B cell (primary cell): ENCODE results near the gene UCP1. TPM values are rescaled to one million over a fixed set of nuclear protein-coding genes. Genes with fewer than 3 reads are reported as not detected.

Source experiments
- ATAC-seq: fragments of 200-7000 bp; cut with Tn5 transposase; one replicate; pipeline ENCODE4 v1.10.0; 2021; ENCODE audit warnings: low read depth, mild to moderate bottlenecking, moderate number of reproducible peaks, moderate library complexity
- CTCF ChIA-PET: fragments of 350-600 bp; sonication (Branson Sonifier 250); formaldehyde crosslinking; loops from one replicate; lab custom pipeline; 2021; ENCODE audit warnings: antibody characterized with exemption, inconsistent platforms; lab: Charles Lee
- POLR2A ChIA-PET: fragments of 350-600 bp; sonication (Branson Sonifier 250); formaldehyde crosslinking; loops from one replicate; lab custom pipeline; 2021; ENCODE audit warnings: antibody characterized with exemption; lab: Charles Lee
- DNase-seq: peaks from one replicate; pipeline ENCODE4 v3.0.0; 2013
- H2AFZ ChIP-seq: 2 replicates; pipeline ENCODE4 v1.6.1; 2012; ENCODE audit warnings: mild to moderate bottlenecking, low read depth, low read length; ENCODE audit not compliant: insufficient read depth, poor library complexity, severe bottlenecking
- H3K27ac ChIP-seq, 2 donors: 1 replicate in 1 of 2; 2 replicates in 1 of 2; pipeline ENCODE4 v1.5.1; 2012 to 2013; ENCODE audit warnings: low read length in 2 of 2, mild to moderate bottlenecking in 2 of 2, moderate library complexity in 1 of 2
- H3K27me3 ChIP-seq, 4 experiments: fragments of 200-600 bp in 1 of 4; sonication (generic) in 1 of 4; replicated peaks in 1 of 4; 1 replicate in 2 of 4; 2 replicates in 2 of 4; pipeline versions ENCODE4 v1.6.1 to v1.7.0; 2013 to 2016; ENCODE audit warnings: low read length in 3 of 4, mild to moderate bottlenecking in 2 of 4, mixed read lengths in 1 of 4, moderate library complexity in 1 of 4; ENCODE audit not compliant: insufficient read depth in 4 of 4, control insufficient read depth in 3 of 4; ENCODE audit errors: control extremely low read depth in 1 of 4
- H3K36me3 ChIP-seq, 2 experiments: replicated peaks in 1 of 2; 1 replicate in 1 of 2; 2 replicates in 1 of 2; pipeline versions ENCODE4 v1.6.1 to v1.7.1; 2013; ENCODE audit warnings: low read length in 1 of 2; ENCODE audit not compliant: insufficient read depth in 2 of 2, control insufficient read depth in 1 of 2; ENCODE audit errors: control extremely low read depth in 1 of 2, extremely low read depth in 1 of 2
- H3K4me1 ChIP-seq, 2 donors: fragments of 200-600 bp in 1 of 2; sonication (generic) in 1 of 2; 1 replicate in 1 of 2; 2 replicates in 1 of 2; pipeline versions ENCODE4 v1.5.1 to v1.6.1; 2013 to 2017; ENCODE audit warnings: low read length in 2 of 2; ENCODE audit not compliant: control insufficient read depth in 2 of 2, insufficient read depth in 2 of 2
- H3K4me2 ChIP-seq: replicated peaks from 2 replicates; pipeline ENCODE3; 2012; ENCODE audit warnings: mild to moderate bottlenecking, low read depth, low read length; ENCODE audit not compliant: poor library complexity, severe bottlenecking
- H3K4me3 ChIP-seq, 5 experiments: fragments of 200-600 bp in 1 of 5; sonication (generic) in 1 of 5; 1 replicate in 3 of 5; 2 replicates in 2 of 5; pipeline versions ENCODE4 v1.5.1 to v1.7.0; 2011 to 2016; ENCODE audit warnings: low read length in 4 of 5, mild to moderate bottlenecking in 4 of 5, low read depth in 2 of 5, control low read depth in 1 of 5, moderate library complexity in 1 of 5; ENCODE audit not compliant: insufficient read depth in 1 of 5; ENCODE audit errors: control extremely low read depth in 1 of 5, extremely low read depth in 1 of 5
- H3K79me2 ChIP-seq: fragments of 200-600 bp; sonication (generic); one replicate; pipeline ENCODE4 v1.6.0; 2016; ENCODE audit warnings: low read length; ENCODE audit not compliant: control insufficient read depth, insufficient read depth
- H3K9ac ChIP-seq: fragments of 200-600 bp; sonication (generic); 2 replicates; pipeline ENCODE4 v1.6.1; 2017; ENCODE audit warnings: mild to moderate bottlenecking, low read length, moderate library complexity
- H3K9me3 ChIP-seq, 3 donors: one replicate each; pipeline versions ENCODE4 v1.6.1 to v1.7.1; 2013; ENCODE audit warnings: low read length in 2 of 3; ENCODE audit not compliant: control insufficient read depth in 2 of 3, insufficient read depth in 1 of 3; ENCODE audit errors: control extremely low read depth in 1 of 3
- H4K20me1 ChIP-seq: 2 replicates; pipeline ENCODE4 v1.6.0; 2012; ENCODE audit warnings: mild to moderate bottlenecking, low read length; ENCODE audit not compliant: insufficient read depth, control insufficient read depth, poor library complexity, severe bottlenecking
- H3K27ac Mint-ChIP-seq: one replicate; pipeline ENCODE4 v1.8.0; 2021; ENCODE audit warnings: mixed read lengths
- H3K27me3 Mint-ChIP-seq: one replicate; pipeline ENCODE4 v1.8.0; 2021; ENCODE audit warnings: mixed read lengths
- H3K4me1 Mint-ChIP-seq: one replicate; pipeline ENCODE4 v1.8.0; 2021; ENCODE audit warnings: mixed read lengths
- H3K4me3 Mint-ChIP-seq: one replicate; pipeline ENCODE4 v1.8.0; 2021; ENCODE audit warnings: mixed read lengths
- H3K9me3 Mint-ChIP-seq: one replicate; pipeline ENCODE4 v1.8.0; 2022; ENCODE audit warnings: mixed read lengths; ENCODE audit not compliant: insufficient read depth
- EZH2 ChIP-seq: IDR thresholded peaks from 2 replicates; pipeline ENCODE4 v1.6.1; 2012; ENCODE audit warnings: borderline replicate concordance, low read depth, mild to moderate bottlenecking, moderate library complexity, low read length; ENCODE audit not compliant: insufficient read depth, poor library complexity, severe bottlenecking
- WGBS: methylation state at CpG from one replicate; pipeline ENCODE4 v1.1.5; 2013; ENCODE audit warnings: missing lambda C conversion rate; ENCODE audit not compliant: insufficient coverage; 5-methylcytosine and 5-hydroxymethylcytosine counted together
- intact Hi-C: fragments of 100-400 bp; cut with micrococcal nuclease; formaldehyde crosslinking; loops from one replicate; pipeline ENCODE4 v1.10.0; 2022
- polyA plus RNA-seq: library from polyadenylated mRNA; depleted of rRNA; stranded (reverse); fragments of >200 nt; gene quantifications from 2 replicates; pipeline ENCODE4 v1.2.3, GENCODE V29; 2012
- total RNA-seq, 2 donors: library from RNA; stranded (reverse); fragments of 120-200 nt in 1 of 2; gene quantifications; 1 replicate in 1 of 2; 2 replicates in 1 of 2; pipeline versions ENCODE4 v1.2.3 to v1.2.4, GENCODE V29; 2013 to 2022
- TF ChIP-seq, protein P1 (sequence below): fragments of 200-600 bp; IDR thresholded peaks from one replicate; pipeline ENCODE4 v1.8.0; 2022; ENCODE audit warnings: antibody characterized with exemption, mild to moderate bottlenecking

Gene UCP1
- total and polyA plus RNA-seq, 2 donors (not counting 1 experiment from before 2014, with no cell fraction given), result not detected

DNA sequence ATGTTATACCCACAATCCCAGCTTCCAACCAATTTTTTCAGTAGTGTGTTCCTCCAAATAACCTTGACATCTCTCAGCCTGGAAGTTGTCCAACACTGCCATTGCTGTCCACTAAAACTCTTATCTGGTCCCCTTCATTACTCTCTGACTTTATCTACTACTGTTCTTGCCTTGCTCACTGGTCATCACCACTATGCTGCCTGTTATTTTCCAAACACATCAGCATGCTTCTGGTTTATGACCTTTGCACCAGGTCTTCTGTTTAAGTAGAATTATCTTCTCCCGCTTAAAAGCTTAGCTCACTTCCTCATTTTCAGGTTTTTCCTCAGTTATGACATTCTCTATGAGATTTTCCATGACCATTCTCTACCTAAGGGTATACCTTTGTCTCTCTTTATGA lies 39.3 kb downstream of the UCP1 start:
- no peaks in the 10 kb centered on the region for H3K9me3 Mint-ChIP-seq
- Histone ChIP-seq H3K4me2 (no peak overlapping the region), H3K9me3 (peaks cover 0 to 1% (median 0%) of the 10 kb centered on the region in 3 donors), H3K4me1 (peaks cover 4 to 6% of the 10 kb centered on the region in 2 donors), H3K79me2 (no peaks in the 10 kb centered on the region), H4K20me1 (no peaks in the 10 kb centered on the region), H2AFZ (no peak overlapping the region), H3K9ac (no peak overlapping the region), H3K36me3 (peaks cover 5 to 6% of the 10 kb centered on the region in 2 experiments), H3K27ac (no peak overlapping the region), H3K4me3 (no peak overlapping the region), H3K27me3 (no peaks in the 10 kb centered on the region)
- no peak overlapping the region for H3K4me3 Mint-ChIP-seq
- WGBS, result 71% methylated on average over 1 of the region's 1 CpG
- intact Hi-C loops, result loop anchor here (10.0 kb wide), 3 partner anchors 215 to 695 kb away; partner anchors contain the start of genes MAML3 and ZNF330
- ChIA-PET CTCF (no interaction called here), POLR2A (no interaction called here)
- H3K27me3 Mint-ChIP-seq, result no peaks in the 10 kb centered on the region
- no peak overlapping the region for H3K27ac Mint-ChIP-seq
- H3K4me1 Mint-ChIP-seq, result peaks cover 5% of the 10 kb centered on the region
- no peak for ATAC-seq
- TF ChIP-seq, protein P1, sequence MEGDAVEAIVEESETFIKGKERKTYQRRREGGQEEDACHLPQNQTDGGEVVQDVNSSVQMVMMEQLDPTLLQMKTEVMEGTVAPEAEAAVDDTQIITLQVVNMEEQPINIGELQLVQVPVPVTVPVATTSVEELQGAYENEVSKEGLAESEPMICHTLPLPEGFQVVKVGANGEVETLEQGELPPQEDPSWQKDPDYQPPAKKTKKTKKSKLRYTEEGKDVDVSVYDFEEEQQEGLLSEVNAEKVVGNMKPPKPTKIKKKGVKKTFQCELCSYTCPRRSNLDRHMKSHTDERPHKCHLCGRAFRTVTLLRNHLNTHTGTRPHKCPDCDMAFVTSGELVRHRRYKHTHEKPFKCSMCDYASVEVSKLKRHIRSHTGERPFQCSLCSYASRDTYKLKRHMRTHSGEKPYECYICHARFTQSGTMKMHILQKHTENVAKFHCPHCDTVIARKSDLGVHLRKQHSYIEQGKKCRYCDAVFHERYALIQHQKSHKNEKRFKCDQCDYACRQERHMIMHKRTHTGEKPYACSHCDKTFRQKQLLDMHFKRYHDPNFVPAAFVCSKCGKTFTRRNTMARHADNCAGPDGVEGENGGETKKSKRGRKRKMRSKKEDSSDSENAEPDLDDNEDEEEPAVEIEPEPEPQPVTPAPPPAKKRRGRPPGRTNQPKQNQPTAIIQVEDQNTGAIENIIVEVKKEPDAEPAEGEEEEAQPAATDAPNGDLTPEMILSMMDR, result no peak
- no peak for TF ChIP-seq EZH2
- no peak for DNase-seq

DNA sequence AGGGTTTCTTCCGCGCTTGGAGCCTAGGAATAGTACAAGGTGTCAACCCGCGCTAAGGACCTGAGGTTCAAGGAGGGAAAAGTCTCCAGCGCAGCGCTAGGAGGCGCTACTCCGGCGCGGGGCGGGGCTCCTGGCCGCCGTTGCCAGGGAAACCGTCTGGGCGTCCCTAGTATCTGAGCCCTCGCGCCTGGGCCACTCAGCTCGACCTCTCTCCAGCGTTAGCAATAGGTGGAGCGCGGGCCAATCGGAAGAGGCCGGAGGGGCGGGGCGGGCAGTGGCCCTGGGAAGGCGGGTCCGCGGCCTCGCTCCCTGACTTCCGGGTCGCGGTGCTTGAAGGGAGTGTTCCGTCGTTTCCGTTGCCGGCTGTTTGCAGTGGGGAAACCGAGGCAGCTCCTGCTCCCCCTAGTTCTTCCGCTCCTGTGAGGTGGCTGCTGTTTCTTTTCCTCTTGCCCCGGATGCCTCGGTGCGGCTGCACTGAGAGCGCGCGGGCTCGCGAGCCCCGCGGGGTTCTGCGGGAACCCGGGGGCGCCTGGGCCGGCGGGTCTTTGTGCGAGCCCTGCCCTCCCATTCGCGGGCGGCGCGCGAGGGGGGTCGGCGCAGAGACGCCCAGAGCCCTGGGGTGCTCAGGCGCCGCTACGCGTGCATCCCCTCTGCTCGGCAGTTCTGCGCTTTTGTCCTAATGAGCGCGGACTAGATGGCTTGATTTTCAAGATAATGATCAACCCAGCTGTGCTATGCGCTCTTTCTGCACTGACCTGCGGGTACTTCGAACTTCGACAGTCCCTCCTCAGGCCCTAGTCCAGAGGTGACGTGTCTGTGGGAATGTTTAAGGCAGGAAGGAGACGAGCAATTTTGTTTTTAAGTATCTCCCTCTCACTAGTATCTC lies 44.7 kb downstream of the UCP1 start, which contains the start of gene ELMOD2:
Gene ELMOD2, plus strand, starts transcription at position 312 of the 886 bp plus-strand sequence. CDS start 1,261 bp downstream, outside the sequence.
- Histone ChIP-seq H3K4me3 (peak within 1 kb of the TSS; percentile 65 to 89 (median 78)), H4K20me1 (no peaks in the 10 kb centered on the region), H3K9ac (peak within 1 kb of the TSS; percentile 88), H2AFZ (peak within 1 kb of the TSS; percentile 99), H3K36me3 (peaks cover 4 to 5% of the 10 kb centered on the region in 2 experiments), H3K79me2 (no peaks in the 10 kb centered on the region), H3K27ac (peak within 1 kb of the TSS; percentile 59 to 71), H3K4me2 (peak within 1 kb of the TSS; percentile 79), H3K4me1 (peaks cover 12 to 13% of the 10 kb centered on the region in 2 donors), H3K27me3 (no peaks in the 10 kb centered on the region), H3K9me3 (peaks cover 0 to 1% (median 0%) of the 10 kb centered on the region in 3 donors)
- Mint-ChIP-seq H3K9me3 (no peaks in the 10 kb centered on the region), H3K4me3 (peak within 1 kb of the TSS; percentile 91), H3K4me1 (peaks cover 16% of the 10 kb centered on the region), H3K27ac (peak within 1 kb of the TSS; percentile 86), H3K27me3 (no peaks in the 10 kb centered on the region)
- peak; percentile 98 for DNase-seq
- ChIA-PET POLR2A (interaction anchor here (0.6 to 1.0 kb wide), 2 partner anchors 127 to 267 kb away, joined by 3 read pairs; no protein-coding TSS in a partner anchor), CTCF (interaction anchor here (0.6 to 2.9 kb wide), 16 partner anchors 8 to 512 kb away, joined by 3 to 16 read pairs (median 3); partner anchors contain the start of gene SCOC)
- under 1% methylated on average over 73 of the region's 77 CpGs for WGBS
- intact Hi-C loops, result loop anchor here (1.0 to 10.0 kb wide), 11 partner anchors 32 to 1507 kb away; partner anchors contain the start of genes MAML3, NOCT, RAB33B and SCOC
- TF ChIP-seq, protein P1, result peak; percentile 92
- no peak for TF ChIP-seq EZH2
- ATAC-seq, result peak; percentile 99
